Mesenteric fat pad (tissue), 1 donor: ENCODE results near the gene MEAF6. TPM values are rescaled to one million over a fixed set of nuclear protein-coding genes. Genes with fewer than 3 reads are reported as not detected.

Experiments
- DNase-seq: peaks from one replicate; pipeline ENCODE4 v3.0.0-alpha.2; 2020; ENCODE audit warnings: low spot score
- total RNA-seq: library from RNA; stranded (reverse); fragmentation: NEBNext Ultra II Directional; extraction: Animal tissue kit (Norgen Biotek cat#: 25700); gene quantifications from one replicate; pipeline ENCODE4 v1.2.1, GENCODE V29; 2021
- donor health status: DM: yes; HTN: yes; CAD: no.

Gene MEAF6
- total RNA-seq, 1 donor from 2014 or later = 43.4 TPM

GRCh38 chr1:37474697-37475379, 39.7 kb downstream of the MEAF6 start:
- DNase-seq = peak; percentile 88

GRCh38 chr1:37474046-37474696, 40.4 kb downstream of the MEAF6 start, which contains the start of gene ZC3H12A:
Gene ZC3H12A, plus strand, starts transcription at chr1:37474580. Its CDS starts 917 bp downstream, at chr1:37475497.
- peak; percentile 98 for DNase-seq

- DNase-seq = peak; percentile 53
Observed at GRCh38 chr1:37473431-37474045, 41.0 kb downstream of the MEAF6 start.

- peak; percentile 5 for DNase-seq
Observed at GRCh38 chr1:37472994-37473393, 41.6 kb downstream of the MEAF6 start.

- peak; percentile 72 for DNase-seq
Observed at GRCh38 chr1:37472281-37472680, 42.3 kb downstream of the MEAF6 start.

- DNase-seq = peak; percentile 91
Observed at GRCh38 chr1:37471345-37472231, 43.0 kb downstream of the MEAF6 start.

GRCh38 chr1:37469386-37469785, 45.2 kb downstream of the MEAF6 start:
- no peak for DNase-seq

- DNase-seq = no peak
Observed at GRCh38 chr1:37468037-37468436, 46.5 kb downstream of the MEAF6 start.

GRCh38 chr1:37465593-37466517, 48.7 kb downstream of the MEAF6 start:
- no peak for DNase-seq

- no peak for DNase-seq
Observed at GRCh38 chr1:37464443-37464842, 50.1 kb downstream of the MEAF6 start.

GRCh38 chr1:37461698-37462436, 52.7 kb downstream of the MEAF6 start:
- no peak for DNase-seq

- no peak for DNase-seq
Observed at GRCh38 chr1:37458551-37458950, 56.0 kb downstream of the MEAF6 start.

- no peak for DNase-seq
Observed at GRCh38 chr1:37456614-37457013, 58.0 kb downstream of the MEAF6 start.

GRCh38 chr1:37455516-37455915, 59.0 kb downstream of the MEAF6 start:
- no peak for DNase-seq

GRCh38 chr1:37453647-37454046, 60.9 kb downstream of the MEAF6 start:
- no peak for DNase-seq

- no peak for DNase-seq
Observed at GRCh38 chr1:37452416-37452815, 62.1 kb downstream of the MEAF6 start.

GRCh38 chr1:37449936-37450335, 64.6 kb downstream of the MEAF6 start:
- DNase-seq = no peak

- DNase-seq = no peak
Observed at GRCh38 chr1:37448691-37449417, 65.7 kb downstream of the MEAF6 start.

- DNase-seq = no peak
Observed at GRCh38 chr1:37448185-37448584, 66.4 kb downstream of the MEAF6 start.
